NCI-H2227 (cell line): ENCODE data around the gene PTTG1IP2.

ENCODE experiments used
- DNase-seq: peaks from one replicate; lab custom pipeline; 2025; ENCODE audit not compliant: unreplicated experiment; lab: John Stamatoyannopoulos, UW

PTTG1IP2 gene

DNA sequence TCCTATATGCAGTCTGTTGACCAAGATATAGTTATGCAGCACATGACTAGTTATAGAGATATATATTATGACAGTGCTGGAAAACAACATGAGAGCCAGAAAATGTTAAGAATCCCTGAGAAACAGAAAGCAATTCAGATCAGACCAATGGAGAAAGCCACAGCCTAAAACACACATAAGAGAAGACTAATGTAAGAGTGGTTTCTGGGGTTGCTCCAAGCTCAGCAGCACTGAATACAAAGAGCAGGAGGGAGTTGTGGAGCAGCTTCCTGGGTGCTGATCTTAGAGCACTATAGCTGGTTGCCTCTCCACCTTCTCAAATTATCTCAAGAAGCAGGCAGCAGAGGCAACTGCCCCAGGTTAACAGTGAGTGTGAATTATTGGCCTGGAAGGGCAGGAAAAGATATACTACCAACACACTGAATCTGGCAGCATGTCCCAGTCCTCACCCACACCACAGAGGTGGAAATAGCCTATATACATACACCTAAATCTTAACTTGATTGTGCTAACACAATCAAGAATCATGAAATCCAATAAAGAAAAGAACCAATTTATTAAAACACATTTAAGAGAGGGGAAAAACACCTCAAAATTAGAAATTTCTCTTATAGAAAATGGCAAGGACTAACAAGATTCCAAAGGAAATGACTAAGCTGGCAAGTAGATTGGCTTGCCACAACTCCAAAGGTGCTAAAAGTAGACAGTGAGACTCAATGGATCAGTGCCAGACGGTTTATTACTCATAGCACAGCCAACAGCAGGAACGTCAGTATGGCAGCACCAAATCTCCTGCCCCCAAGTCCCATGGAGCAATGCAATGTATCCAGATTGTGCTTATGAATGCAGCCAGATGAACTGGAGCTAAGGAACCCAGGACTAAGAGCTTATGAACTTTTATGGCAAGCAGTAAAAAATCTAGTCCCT, 5.1 kb downstream of the PTTG1IP2 start:
- no peak for DNase-seq

DNA sequence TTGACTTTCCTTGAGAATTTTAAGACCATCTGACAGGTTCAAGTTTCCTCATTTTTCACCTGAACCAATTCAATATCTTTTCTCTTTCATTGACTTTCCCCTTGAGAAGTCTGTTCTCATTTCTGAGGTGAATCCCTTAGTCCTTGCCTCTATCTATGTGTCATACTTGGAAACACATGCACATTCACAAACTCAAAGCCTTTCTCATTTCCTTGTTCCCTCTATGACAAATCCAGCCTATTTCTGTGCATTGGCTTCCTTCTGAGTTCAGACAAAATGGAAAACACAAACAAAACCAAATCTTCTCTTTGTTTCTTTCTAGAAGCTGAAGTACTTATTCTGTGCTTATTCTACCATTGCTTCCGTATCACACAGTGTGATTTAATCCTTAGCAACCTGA, 13.8 kb downstream of the PTTG1IP2 start:
- DNase-seq: no peak

DNA sequence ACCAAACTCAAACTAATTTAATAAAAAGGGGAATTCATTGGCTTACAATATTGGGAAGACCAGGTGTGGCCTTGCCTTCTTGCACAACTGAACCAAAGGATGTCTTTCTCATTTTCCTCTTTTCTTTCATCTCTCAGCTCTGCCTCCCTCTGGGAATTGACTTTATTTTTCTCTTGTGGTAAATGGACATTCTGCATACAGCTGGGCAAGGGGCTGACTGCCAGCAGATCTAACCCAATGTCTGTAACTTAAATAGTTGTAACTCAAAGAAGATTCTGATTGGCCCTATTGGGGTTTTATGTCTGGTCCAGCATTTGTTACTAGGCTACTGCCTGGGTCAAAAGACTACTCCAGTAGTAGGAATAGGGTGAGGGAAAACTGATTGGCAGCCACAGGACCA, 15.3 kb downstream of the PTTG1IP2 start:
- DNase-seq: no peak

DNA sequence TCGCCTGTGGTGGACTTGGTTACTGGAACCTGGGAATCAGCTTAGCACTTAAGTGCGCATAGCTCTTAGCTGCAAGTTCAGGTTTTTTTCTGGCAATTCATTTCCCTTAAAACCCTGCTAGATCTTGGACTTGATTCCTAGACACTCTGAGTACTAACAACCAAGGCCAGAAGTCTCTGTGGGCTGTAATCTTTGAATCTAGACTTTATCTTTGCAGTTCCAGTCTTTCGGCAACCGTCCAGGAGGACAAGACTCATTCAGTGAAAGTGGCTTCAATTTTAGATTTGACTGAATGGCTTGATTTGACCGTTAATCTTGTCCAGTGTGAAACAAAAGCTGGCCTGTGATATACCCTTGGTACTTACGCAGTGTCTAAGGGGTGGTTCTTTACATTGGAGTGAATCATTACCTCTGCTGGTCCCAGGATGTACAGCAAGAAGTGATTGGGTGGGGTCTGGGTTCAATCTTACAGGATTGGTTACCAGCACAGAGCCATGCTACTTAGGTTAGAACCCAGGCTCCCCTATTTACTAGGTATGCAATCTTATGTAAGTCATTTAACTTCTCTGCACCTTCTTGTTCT, 16.4 kb downstream of the PTTG1IP2 start:
- no peak for DNase-seq

DNA sequence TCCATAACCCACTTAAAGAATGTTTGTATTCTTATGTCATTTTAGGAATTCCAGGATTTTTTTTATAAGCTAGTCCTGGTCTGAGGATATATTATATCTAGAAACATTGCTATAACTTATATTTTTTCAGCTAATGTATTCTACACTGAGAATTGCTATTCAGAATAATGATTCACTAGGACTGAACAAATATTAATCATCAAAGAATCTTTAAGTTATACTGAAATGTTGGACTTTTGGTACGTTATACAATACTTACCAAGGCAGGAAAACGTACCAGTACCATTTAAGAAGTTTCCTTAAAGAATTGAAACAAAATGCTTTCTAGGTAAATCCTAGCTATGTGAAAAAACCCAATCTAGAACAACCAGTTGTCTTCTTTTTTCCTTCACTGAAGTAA, 18.4 kb downstream of the PTTG1IP2 start:
- no peak for DNase-seq

DNA sequence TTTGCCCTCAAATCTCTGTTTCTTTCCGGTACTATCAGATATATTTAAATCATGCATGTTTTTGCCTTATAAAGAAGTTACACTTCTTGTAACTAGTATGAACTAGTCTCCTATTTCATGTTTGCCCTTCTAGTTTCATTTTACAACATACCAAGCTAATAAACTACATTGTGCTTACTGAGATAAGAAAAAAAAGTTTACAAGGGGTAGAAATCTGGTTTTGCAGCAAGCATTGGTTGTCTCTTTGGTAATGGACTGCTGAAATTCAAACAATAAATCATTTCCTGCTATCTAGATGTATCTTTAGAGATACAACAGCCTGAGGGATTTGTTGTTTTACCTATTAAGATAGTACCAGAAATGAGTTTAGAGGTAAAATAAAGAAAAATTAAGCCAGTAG, 18.8 kb downstream of the PTTG1IP2 start:
- no peak for DNase-seq

DNA sequence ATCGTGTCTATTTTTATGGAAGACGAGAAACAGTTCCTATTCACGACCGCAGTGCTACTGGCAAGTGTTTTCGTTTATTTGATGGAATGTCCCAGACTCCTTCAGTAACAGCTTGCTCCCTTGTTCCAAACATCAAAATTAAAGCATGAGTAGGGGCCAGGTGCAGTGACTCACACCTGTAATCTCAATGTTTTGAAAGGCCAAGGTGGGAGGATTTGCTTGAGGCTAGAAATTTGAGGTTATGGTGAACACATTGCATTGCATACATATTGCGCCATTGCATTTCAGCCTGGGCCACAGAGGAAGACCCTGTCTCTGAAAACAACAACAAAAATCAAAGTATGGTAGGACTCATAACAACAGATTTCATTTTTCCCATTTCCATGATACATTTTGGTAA, 22.8 kb downstream of the PTTG1IP2 start:
- no peak for DNase-seq

DNA sequence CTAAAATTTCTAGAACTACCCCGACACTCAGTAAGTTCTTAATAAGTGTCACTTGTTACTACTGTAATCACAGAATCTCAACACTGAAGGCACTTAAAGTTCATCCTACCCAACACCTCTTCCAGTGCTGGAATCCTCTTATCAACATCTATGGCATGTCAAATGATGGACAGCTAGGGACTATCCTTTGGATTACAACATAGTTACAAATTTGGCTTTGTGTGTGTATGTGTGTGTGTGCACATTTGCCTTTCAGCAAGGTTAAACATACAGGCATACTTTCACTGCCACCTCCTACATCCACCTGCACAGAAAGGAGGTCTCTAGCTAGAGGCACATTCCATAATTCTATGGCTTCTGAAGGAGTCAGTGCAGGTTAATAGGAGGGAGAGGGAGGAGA, 25.8 kb downstream of the PTTG1IP2 start:
- DNase-seq: no peak

DNA sequence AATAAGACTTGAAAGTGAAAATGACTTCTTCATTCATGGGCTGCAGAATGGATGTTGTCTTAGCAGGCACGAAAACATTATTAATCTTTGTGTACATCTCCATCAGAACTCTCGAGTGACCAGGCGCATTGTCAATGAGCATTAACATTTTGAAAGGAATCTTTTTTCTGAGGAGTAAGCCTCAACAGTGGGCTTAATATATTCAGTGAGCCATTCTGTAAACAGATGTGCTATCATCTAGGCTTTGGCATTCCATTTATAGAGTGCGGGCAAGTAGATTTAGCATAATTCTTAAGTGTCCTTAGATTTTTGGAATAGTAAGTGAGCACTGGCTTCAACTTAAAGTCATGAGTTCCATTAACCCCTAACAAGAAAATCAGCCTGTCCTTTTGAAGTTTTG, 33.1 kb downstream of the PTTG1IP2 start:
- DNase-seq: no peak

DNA sequence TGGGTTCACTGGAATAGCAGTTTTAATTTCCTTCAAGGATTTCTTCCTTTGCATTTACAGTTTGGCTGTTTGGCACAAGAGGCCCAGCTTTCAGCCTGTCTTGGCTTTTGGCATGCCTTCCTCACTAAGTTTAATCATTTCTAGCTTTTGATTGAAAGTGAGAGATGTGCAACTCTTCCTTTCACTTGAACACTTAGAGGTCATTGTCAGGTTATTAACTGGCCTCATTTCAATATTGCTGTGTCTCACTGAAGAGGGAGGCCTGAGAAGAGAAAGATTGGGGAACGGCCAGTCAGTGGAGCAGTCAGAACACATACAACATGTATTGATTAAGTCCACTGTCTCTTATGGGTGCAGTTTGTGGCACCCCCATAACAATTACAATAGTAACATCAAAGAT, 33.9 kb downstream of the PTTG1IP2 start:
- DNase-seq: no peak

DNA sequence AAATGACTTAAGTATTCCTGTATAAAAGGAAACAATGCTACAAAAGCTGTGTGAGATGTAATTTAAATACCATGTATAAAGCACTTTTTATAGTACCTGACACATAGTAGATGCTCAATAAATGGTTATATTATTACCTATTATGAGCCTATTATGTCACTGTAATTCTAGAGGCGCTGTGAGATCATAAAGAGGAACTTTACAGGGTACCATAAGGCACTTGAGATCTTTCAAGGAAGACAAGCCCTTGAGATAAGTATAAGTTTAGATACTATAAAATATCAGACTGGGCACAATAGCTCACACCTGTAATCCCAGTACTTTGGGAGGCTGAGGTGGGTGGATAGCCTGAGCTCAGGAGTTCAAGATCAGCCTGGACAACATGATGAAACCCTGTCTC, 38.3 kb downstream of the PTTG1IP2 start:
- no peak for DNase-seq

DNA sequence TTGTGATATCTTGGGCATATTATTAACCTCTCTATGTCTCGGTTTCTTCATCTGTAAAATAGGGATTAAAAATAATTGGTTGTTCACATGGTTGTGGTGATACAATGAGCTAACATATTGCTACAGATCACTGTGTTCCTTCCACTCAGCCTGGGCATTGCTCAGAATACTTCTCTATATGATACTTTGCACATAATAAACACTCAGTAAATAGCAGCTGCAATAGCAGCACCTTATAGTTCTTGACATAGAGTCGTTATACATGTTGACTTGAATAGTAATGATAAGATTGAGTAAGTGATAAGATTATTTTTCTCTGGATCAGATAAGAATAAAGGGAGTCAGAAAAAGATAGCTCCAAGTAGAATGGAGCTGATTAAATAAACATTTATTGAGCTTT, 42.3 kb downstream of the PTTG1IP2 start:
- DNase-seq: no peak

DNA sequence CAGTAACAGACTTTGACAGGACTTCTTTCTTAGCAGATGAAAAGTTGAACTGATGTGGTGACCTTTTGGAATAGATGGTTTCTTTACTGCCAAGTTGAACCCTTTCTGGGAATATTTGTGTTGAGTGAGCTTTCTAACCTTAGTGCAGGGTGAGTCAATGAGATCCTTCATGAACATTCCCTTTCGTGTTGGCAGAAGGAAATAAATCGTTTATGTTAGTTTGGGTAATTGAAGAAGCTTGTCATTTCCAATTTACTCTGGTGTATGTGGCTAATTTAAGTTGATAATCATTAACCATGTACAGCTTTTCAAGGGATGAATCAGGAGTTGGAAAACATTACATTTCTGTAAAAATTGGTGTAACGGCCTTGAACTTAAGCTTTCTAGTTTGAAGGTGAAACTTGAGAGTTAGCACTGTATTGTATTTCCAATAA, 43.4 kb downstream of the PTTG1IP2 start:
- DNase-seq: no peak

DNA sequence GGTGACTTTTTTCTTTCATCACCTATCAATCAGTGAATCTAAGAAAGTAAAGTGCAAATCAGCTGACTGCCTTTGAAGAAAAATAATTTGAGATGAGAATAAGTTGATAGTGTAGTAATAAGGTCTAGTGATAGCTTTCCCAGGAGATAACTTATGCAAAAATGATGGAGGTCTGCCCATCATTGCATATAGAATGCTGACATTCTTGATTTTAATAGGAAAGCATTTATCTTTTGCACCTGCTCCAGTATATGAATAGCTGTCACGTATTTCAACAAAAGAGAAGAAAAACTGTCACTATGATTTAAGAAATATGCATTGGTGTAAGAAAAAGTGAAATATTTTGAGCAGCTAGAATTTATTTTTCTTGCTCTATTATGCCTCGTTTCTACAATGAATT, 46.8 kb downstream of the PTTG1IP2 start:
- no peak for DNase-seq

DNA sequence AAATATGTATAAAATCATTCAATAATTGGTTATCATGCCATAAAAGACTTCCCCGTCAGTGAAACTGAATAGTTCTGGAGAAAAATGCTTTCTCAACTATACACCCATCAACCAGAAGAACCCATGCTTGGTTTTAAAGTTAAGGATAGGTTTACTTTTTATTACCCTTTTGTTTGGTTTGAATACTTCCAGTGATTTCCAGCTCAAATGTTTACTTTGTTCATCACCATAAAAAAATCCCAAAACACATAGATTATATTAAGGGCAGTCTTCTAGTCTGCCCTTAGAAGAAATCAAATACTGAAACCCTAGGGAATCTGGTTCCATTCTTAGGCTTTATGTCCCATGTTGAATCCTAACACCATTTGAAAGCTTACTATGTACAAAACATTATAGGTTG, 49.2 kb downstream of the PTTG1IP2 start:
- DNase-seq: no peak

DNA sequence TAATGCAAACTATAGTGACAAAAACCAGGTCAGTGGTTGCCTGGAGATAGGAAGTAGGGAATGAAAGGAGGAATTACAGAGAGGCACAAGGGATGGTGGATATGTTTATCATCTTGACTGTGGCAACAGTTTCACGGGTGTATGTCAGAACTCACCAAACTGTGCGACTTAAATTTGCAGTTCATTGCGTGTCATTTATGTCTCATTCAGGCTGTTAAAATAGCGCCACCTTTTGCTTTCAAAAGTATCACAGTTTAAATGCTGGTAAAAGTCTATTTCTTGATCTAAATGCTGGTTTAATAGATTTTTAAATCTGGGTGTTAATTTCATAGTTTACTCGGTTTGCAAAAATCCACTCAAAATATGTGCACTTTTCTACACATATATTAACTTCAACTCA, 51.0 kb downstream of the PTTG1IP2 start:
- DNase-seq: no peak

DNA sequence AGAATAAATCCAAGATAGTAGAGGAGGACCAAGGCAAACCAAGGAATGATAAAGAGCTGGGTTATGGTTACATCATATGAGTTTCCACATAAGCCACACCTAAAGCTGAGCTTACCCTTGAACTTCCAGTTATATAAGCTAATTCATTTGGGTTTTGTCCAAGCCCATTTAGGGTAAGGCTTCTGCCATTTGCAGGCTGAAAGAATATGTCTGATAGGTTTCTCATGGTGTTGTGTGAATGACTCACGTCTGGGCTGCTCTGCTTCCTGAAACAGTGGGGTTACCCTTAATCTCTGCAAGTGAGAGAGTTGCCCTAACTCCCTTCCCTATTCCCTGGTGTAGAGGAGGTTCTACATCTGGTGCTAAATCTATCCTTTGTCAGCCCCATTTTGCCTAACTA, 60.8 kb downstream of the PTTG1IP2 start:
- DNase-seq: no peak

DNA sequence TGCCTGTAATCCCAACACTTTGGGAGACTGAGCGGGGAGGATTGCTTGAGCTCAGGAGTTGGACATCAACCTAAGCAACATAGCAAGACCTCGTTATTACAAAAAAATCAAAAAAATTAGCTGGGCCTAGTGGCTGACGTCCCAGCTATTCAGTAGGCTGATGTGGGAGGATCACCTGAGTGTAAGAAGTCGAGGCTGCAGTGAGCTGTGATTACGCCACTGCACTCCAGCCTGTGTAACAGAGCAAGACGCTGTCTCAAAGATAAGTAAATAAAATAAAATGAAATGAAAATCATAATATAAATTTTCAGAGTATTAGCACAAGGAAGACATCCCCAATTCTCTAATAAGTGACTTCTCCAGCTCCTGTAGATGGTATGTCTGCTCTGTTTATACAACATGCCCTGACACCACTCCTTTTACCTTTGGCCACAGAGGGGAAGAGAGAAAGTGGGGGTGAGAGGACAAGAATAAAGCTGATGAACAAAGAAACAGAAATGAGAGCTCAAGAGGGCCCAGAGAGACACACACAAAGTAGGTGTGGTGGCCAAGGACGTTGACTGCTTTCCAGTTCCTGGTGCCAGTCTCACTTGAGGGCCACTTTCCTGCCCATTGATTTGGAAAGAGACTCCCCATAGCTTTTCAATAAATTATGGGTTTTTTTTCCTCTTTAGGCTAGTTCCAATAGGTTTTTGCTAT, 62.9 kb downstream of the PTTG1IP2 start:
- DNase-seq: no peak

DNA sequence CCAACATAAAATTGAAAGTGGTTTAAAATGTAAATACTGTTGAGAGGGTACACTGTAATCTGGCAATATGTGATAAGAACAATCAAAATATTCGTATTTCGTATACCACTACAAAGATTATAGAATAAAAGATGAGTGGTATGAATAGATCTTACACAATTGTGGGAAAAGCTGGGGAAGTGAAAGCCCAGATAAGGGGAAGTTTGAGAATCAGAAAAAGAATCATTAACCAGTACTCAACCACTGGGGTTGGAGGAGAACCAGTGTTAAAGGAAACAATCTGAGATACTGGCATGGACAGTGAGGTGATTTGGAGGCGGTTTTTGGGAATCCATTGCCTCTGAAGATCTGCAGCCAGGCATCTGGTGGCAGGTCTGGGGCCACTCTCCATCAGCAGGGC, 67.0 kb downstream of the PTTG1IP2 start:
- DNase-seq: no peak

DNA sequence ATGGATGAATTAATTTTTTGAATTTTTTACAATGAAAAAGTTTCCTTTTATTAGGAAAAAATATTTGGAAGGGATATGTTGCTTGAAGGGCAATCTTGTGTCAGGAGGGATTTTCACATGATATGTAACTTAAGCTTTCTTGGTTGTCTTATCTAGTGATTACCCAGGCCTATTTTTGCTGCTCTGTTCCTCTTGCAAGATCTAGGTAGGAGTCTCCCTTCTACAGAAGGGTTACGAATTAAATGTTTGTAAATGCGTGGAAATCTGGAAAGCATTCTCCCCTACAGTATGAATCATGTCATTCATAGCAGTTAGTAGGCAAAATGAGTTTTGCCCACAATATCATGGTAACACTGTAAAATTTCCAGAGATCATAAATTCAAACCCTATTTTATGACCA, 69.0 kb downstream of the PTTG1IP2 start:
- no peak for DNase-seq

DNA sequence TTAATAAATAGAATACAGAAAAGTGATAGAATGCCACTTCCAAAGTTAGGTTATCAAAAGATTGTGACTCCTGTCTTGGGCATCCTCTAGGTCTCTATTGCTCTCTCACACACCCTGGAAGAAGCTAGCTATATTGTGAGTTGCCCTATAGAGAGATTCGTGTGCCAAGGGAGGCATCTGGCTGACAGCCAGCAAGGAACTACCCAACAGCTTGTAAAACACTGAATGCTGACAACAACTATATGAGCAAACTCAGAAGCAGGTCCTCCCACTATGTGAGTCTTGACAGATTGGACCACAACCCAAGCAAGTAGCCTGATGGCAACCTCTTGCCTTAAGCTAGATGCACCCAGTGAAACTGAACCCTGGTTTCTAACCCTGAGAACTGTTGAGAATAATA, 71.0 kb downstream of the PTTG1IP2 start:
- DNase-seq: no peak

DNA sequence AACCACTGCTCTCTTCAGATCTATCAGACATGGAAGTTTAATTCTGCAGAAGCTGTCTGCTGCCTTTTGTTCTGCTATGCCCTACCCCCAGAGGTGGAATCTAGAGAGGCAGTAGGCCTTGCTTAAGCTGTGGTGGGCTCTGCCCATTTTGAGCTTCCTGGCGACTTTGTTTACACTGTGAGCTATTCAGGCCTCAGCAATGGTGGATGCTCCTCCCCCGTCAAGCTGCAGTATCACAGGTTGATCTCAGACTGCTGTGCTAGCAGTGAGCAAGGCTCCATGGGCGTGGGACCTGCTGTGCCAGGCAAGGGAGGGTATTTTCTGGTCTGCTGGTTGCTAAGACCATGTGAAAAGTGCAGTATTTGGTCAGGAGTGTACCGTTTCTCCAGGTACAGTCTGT, 81.6 kb downstream of the PTTG1IP2 start:
- DNase-seq: no peak
